Kidney capillary endothelial cell (primary cell): ENCODE measurements around the gene PGF.

Experiments used
- DNase-seq: peaks from one replicate; pipeline ENCODE4 v3.0.0-alpha.2; 2018; ENCODE audit warnings: low spot score

The PGF gene

DNA sequence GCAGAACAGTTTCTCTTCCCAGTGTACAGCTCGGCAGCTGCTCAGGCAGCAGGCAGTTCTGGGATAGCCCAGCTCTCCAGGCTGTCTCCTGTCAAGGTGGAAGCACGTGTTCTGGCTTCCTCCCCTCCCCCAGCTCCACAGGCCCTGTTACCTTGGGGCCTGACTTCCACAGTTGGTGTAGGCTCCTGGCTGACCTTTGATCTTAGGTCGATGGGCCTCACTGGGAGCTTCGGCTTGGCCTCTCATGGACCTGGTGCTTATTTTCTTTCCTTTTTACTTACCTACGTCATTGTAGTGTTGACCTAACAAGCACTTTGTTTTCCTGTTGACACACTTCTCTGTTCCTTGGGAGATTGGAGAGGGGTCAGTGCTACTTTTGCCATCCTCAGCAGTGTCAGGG is 56.7 kb downstream of the PGF start:
- no peak for DNase-seq

DNA sequence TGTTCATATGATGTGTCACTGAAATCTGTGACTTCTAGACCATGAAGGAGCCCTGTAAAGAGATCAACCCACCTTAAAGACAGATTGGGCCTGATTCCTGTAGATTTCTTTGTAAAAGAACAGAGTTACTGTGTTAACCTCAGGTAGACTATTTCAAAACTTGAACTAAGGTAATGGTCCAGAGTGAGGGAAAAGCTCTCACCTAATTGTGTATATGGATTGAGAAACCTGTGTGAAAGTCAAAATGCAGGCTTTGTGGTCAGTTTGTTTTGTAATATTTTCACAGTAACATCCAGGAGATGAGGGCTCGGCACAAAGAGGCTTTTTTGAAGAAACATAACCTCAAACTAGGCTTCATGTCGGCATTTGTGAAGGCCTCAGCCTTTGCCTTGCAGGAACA is 57.3 kb downstream of the PGF start:
- DNase-seq = no peak

DNA sequence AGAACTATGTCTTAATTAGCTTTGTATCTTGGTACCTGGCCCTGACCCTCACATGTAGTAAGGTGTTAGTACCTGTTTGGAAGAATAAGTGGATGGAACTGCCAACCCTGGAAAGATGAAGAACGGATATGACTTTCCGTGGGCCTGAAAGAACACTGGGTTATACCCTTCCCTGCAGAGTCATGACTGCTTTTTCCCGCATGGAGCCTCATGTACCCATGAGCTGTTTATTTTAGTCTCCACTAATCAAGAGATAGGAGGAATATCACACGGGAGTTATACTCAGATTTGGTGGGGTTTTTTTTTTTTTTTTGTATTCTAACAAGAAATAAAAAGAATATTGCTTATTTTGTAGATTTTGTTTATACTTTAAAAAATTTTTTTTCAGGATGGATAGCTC is 57.8 kb downstream of the PGF start:
- no peak for DNase-seq

GRCh38 chr14:74896400-74896799 is 59.0 kb downstream of the PGF start:
- DNase-seq = no peak

DNA sequence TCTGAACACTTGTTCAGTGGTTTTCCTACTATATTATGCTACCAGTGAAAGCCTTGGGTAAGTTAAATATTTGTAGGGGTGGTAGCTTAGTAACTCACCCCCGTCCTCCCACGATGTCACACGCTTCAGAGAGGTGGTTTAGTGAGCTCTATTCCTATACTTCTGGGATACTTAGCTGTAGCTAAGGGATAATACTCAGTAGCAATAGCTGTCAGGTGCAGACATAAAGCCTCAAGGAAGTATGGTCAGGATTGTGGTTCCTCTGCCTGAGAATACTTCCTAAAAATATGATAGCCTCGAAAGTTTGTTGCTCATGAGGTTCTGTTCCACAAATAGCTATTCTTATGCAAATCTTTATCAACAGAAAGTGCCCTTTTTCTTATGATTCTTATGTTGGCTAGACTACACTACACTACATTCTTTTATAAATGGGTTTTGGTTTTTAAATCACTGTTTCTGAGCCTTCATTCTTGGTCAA is 61.7 kb downstream of the PGF start:
- no peak for DNase-seq

GRCh38 chr14:74892745-74893144 is 62.7 kb downstream of the PGF start:
- no peak for DNase-seq

- no peak for DNase-seq
These were observed 63.5 kb downstream of the PGF start for GRCh38 chr14:74891870-74892269.
